HG03558 (cell line): ENCODE measurements around the gene NEUROG2.

Experiments
- ATAC-seq: cut with Tn5 transposase; IDR thresholded peaks from one replicate; pipeline ENCODE4 v1.9.1; 2021; ENCODE audit warnings: moderate number of reproducible peaks; ENCODE audit not compliant: unreplicated experiment; ENCODE audit errors: extremely low read depth

Gene NEUROG2

DNA sequence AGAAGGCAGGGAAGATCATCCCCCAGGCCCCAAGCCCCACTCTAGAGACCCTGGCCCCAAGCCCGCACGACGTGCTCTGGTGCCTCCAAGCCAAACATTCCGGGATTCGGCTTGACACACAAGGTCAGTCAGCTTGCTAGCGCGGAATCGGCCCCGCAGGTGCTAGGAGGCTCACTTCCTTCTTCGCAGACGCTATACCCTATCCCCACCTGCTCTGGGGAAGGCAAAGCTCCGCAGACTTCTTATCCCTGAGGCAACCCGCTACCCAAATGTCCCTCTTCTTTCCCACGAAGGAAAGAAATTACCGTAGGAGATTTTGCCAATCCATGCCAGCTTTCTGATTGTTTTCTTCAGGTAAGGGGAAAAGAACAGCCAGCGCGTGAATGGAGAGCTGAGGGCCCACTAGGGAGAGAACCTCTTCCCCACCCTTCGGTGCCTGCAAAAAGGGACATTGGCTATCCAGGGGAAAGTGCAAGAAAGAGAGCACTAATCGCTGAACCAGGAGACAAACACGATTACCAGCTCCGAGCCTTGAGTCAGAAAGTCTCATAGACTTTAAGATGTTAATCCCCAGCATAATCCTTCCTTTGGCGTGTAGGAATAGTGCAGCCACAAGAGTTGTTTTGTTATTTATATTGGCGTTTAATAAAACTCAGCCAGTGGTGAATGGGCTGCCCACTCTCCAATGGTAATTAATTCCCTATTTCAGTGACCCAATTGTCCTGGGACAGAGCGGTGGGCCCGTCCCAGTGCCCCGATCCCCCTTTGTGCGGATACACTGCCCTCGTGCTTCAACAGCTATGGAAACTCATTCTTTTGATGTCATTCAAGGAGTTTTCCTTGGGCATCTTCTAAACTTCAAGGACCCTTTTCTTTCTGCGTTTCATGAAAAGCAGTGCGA, 5.4 kb upstream of the NEUROG2 start:
- ATAC-seq: no peak

DNA sequence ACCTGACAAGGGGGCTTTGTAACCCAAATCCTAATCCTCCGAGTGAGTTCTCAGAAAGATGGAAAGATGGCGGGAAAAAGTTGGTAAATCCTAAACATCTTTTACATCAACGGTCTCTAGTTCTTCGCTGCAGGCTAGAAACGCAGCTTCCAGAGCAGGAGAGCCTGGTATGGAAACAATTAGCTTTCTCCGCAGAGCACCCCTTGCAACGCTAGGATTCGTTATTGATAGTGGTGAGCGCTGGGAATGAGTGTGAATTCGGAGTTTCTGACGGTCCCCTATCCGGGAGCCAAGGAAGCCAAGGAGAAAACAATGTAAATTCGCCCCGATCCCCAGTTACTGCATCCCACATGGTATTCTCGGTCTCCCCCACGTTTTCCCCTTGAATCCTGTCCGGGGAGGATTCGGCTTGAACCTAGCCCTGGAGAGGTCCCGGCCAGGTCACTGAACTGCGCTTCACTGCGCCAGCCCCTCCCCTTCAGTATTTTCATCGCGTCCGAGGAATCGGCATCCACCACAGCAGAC, 4.7 kb upstream of the NEUROG2 start:
- ATAC-seq: no peak

DNA sequence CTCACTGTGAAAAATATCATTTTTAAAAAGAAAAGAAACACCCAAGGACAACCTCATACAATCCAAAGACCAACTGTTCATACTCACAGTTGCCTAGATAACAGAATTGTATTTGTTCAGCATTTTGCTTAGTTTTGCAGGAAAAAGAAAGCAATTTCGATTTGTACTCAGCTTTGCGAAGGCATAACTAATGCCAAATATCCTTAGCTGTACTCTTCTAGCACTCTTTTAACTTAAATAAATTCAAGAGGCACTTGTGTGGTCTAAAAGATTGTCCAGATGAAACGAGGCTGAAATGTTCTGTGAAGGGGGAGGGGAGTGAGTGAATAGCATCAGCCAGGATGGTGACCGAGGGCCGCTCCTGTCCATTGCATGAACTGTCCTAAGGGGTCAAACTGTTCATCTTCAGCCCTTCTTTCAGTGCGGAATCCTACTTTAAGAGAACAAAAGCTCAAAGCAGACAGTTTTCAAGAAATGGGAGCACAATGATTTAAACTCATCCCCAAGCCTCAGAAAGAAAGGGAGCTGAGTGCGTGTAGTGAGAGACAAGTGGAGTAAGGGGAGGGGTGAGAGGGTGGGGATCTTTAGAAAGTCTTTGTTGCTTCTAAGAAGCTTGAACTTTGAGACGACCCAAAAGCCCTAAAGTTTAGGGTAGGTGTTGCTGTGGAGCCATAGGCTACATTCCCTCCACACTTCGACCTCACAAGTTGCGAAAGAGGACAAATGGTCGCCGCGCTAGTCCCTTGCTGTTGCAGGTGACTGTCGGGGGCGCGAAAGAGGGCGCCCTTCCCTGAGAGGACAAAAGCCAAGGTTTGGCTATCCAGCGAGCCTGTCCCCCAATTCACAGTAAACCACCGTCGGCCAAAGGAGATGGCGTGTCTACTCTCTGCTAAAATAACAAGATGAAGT, 4.0 kb upstream of the NEUROG2 start:
- ATAC-seq: no peak

DNA sequence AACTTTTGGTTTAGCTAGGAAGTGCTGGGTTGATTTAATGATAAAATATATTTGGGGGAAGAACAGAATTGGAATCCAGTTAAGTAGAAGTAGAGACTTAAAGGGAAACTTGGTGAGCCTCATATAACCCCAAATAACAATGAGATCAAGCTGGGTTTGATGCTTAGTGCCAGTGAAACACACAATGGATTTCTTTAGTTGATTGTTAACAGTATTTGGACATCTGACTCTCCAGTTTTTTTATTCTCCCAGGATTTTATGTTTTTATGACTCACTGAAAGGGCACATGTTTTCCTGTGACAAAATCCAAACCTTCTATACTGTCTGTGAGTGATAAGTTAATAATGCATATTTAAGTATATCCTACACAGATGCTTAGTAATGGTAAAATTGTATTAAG, 2.7 kb upstream of the NEUROG2 start:
- no peak for ATAC-seq

DNA sequence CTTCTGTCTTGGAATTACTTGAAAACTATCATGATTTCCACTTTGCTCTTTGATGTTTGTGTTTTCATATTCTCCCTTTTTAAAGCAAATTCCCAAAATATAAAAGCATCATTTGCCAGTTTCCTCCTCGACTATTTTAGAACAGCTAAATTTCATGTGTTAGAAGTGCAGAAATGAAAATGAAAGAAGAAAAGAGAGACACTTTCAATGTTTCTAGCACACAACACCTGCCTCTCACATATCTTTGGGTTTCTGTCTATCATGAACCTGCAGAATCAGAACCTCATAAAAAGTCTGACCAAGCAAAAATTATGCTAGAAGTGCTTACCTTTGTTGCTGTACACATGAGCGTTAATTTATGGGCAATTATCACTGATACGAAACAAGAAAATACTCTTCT, 1.9 kb upstream of the NEUROG2 start:
- no peak for ATAC-seq

DNA sequence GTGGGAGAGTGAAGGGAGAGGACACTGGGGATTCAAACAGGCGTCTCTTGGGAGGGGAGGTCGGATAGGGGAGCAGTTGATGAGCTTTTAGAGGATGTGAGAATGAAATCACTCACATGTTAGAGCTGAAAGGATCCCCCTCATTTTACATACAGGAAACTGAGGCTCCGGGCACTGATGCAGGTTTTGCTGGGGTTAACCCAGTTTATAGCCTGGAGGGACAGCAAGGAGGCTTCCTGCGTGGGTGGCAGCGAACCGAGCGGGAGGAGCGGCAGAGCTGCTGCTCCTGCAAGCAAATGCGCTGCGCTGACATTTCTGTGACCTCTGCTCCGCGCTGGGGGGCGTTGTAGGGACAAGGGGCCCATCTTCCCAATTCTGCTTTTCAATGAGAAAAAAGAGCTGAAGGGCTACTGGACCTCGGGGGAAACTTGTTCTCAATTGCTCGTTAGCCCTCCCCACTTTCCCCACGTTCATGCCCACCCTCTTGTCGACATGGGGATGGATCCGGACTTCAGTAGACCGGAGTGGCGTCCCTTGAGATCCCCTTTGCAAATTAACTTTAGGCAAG, 1.2 kb upstream of the NEUROG2 start:
- ATAC-seq: no peak

DNA sequence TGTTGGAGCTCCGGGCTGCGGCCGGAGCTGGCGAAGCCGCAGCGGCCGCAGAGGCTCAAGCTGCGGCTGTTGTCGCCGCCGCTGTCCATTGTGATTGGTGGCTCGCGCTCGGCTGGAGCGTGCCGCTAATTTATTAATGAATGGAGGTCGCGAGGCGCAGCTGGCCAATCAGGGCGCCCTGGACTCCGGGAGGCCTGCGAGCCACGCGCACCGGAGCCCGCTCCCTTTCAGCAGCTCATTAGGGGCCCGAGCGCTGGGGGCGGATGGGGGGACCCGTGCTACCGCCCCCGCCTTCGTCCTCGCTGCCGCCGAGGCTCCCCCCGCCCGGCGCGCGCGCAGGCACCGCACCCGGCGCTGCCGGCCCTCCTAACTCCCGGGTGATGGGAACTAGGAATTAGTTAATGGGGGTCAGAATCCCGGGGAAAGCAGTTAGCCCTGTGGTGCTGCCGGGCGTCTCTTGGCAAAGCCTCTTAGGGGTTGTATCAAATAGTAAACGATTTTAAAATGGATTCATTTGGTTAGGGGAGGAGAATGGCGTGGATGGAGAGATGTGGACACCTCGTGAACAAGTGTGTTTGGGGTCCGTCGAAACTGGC, 589 bp upstream of the NEUROG2 start:
- no peak for ATAC-seq

DNA sequence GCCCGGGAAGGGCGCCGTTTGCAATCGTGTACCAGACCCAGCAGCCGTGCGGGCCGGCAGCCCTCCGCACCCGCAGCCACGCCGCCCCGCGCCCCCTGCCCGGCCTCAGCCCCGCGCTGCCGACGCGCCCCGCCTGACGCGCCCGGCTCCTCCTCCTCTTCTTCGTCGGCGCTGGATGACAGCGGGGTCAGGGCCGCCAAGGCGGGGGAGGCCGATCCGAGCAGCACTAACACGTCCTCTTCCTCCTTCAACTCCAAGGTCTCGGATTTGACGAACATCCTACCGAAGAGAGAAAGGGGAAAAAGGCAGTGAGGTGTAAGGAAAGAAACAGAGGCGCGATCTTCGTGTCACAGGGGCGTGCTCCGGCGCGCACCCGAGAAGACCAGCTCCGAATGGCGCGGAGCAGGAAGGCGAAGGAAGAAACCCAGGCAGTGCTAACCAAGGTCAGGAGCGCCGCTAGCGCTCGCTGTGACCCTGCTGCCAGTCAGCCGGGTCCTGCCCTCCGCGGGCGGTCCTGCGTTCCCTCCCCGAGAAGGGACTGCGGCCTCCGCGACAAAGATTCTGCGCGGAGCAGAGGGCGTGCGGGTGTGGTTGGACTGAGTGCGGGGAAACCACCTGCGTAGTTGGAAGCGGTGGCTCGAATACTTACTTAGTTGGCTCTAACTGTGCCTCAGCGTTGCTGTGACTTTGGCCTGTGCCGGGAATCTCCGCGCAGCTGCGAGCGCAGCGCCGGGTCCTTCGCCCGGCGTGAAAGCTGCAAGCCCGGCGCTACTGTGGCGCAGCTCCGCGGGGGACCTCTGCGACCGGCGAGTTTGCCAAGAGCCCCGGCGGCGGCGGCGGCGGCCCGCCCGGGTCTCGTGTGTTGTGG, 548 bp downstream of the NEUROG2 start:
- no peak for ATAC-seq

DNA sequence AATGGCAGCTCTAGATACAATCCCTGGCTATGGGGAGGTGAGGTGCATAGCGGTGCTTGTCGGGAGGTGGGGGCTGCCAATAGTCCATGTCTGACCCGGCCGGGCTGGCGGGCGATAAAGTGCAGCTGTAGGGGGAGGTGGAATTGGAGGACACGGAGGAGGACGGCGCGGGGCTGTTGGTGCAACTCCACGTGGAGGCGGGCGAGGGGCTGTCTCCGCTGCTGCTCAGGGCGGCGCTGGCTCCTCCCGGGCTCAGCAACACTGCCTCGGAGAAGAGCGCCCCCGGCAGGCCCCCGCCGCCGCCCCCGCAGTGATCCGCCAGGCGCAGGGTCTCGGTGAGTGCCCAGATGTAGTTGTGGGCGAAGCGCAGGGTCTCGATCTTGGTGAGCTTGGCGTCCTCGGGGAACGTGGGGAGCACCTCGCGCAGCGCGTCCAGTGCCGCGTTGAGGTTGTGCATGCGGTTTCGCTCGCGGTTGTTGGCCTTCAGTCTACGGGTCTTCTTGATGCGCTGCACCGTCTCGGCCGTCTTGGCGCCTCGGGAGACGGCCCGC, 1.3 kb downstream of the NEUROG2 start:
- no peak for ATAC-seq

DNA sequence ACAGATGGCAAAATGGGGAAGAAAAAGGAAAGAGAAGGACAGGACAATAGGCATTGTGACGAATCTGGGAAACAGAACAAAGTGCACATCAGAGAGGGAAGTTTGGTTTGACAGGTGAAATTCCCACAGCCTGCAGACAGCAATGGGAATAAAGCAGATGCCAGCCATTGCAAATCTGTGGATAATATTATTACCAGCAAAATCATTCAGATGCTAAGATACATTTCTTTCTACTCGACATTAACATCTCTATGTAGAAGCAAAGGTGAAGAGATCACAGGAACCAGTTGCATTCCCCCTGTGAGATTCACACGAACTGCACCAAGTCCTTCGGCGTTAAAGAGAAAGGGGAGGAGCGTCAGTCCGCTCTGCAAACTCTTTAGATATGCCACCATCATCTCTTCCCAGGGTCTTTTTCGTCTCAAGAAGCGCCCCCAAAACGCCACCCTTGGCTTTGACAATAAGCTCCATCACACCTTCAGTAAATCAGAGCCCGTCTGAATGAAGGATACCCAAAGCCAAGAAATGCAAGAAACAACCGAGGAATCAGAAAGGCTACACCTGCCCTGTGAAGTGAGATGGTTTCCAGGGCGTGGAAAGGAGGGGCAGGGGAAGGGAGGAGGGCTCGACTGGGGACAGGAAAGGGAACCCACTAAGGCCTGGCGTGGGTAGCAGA, 1.9 kb downstream of the NEUROG2 start:
- ATAC-seq: no peak

DNA sequence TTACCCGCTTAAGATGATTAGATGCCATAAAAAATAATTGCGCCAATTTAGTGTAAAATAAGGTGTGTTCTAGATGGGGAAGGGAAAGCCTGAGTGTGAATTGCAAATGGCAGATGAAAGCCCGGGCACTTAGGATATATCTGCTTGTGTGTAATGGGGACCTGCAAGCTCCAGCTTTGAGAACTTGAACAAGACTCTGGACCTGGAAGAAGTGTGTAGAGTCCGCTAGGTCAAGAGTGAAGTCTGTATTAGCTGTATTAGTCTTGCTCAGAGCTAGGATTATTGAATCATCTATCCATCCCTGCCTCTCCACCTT, 4.2 kb downstream of the NEUROG2 start:
- no peak for ATAC-seq

DNA sequence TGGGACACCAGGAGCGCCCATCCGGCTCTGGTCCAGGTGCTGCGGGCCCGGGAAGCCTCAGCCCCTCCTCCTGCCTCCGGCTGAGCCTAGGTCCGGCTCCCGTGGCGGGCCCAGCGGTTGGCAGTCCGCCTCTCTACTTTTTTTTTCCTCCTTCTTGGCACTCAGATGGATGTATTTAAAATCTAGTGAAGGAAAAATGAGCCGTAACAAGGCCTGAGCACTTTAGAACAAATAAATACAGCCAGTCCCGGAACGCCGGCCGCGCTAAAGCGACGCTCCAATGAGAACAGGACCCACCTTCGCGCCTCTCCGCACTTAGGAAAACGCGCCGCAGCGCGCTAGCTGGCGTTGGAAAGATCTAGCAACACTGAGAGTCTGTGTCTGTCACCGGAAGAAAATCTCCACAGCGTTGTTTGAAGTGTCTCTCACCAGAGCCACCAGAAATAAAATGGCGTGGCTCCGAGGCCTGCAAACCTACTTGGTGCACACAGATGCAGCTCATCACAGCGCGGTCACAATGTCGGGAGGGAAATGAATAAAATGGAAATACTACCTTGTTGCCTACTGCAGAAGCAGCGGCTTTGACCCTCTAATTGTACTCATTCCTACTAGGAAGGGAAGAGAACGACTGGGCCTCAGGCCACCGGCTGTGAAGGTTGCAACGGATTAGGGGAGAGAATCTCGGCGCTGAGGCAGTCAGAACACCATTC, 4.7 kb downstream of the NEUROG2 start:
- ATAC-seq: no peak

DNA sequence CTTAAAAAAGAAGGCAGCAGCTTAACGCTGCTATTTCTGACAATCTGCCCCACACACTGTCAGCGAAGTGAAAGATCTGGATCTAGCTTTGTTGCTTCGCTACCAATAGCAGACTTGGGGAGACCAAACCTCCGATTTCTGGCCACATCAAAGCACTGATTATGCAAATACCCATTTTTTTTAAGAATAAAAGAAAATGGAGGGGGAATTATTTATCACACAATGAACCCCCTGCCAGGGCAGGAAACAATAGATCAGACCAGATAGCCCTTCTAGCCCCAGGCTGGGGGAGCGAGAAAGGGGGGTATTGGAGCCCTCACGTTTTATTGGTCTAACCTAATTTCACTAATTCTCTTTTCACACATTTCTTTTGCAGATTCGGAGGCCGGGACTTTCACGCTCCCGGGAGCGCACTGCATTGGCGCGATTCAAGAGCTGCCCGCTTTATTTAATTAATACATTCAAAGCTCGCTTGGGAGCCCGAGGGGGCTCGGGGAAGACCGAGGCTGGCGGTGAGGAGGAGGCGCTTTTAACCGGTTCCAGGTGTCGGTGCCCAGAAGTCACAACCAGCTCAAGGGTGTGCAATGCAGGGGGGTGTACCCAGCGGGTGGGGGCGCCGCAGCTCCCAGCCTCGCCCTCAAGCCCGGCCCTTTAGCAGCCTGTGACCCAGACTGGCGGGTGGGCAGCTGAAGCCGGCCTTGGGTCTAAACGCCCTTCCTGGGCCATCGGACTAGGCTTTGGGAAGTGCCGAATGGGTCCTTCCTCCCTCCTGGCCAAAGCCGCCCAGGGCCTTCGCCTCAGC, 5.5 kb downstream of the NEUROG2 start:
- ATAC-seq: no peak

DNA sequence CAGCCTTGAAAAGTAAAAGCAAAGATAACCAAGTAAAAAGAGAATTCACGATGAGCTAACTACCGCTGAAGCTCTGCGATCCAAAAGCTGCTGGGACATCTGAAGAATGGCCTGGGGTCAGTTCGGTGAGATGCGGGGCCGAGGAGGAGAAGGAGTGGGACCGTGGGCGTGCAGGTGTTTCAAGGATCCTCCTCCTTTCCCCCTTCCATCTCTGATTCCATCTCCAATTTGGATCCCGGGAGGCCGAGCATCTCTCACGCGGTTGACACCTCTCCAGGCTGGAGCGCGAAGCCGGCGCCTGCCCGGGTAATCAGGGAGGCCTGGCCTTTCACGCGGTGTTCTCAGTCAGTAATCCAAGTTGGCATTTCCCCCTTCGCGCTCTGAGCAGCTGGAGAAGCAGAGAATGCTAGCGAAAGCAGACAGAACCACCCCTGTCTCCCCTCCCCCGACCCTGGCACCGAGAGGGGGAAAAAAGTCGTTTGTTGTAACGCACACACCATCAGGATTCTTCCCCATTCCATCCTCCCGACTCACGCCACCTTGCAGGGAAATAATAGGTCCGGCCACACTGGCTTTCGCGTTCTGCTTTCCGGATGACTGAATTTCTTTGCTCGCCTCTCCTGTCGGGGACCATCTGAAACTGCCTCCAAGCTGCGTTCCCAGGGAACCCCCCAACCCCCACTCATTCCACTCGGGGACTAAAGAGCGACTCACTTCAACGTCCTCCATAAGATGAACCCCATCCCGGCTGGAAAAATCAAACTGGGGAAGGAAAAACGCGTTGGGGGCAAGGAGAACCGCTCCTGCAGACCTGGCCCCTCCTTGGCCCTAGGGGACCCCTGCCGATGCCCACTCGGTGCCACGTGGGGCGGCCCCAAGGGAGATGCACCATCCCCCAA, 6.5 kb downstream of the NEUROG2 start:
- ATAC-seq: no peak

DNA sequence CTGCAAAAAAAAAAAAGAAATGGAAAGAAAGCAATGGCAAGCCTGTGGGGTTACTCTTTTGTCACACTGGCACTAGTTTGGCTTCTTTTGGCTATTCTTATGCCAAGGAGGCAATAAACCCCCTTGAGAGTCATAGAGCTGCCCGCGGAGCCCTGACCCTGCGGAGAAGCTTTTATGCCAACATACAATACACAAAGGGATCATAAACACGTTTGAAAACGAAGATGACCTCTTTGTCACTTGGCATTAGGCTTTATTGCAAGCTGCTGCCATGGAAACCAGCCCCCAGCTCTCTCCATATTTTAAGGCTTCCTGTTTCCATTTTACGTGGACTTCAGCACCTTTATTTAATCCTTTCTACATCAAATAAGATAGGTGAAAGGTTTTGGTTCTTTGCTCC, 7.6 kb downstream of the NEUROG2 start:
- no peak for ATAC-seq

DNA sequence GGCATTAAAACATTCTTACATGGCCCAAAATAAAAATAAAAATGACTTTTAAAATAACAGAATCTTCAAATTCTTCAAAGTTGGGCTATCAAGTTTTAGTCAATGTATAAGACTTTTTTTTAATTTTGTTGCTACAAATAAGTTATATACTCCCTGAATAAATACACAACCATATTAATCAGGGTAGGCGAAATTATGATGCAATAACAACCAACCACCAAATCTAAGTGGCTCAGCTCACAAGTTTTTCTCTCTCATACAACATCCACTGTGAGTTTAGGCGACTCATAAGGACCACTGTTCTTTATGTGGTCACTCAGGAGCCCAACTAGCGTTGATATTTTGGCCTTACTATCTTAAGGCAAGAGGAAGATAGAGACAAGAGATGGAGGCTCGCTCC, 11.2 kb downstream of the NEUROG2 start:
- ATAC-seq: no peak
